HAP-1 (cell line): ENCODE data around the gene IQGAP2.

Experiments used
- DNase-seq, 2 experiments: peaks; one replicate each; pipeline ENCODE4 v3.0.0-alpha.2; 2016 to 2020; ENCODE audit warnings: low spot score in 2 of 2
- H3K27me3 ChIP-seq: fragments of 250-450 bp; sonication (Bioruptor Pico); 2 replicates; pipeline ENCODE4 v1.5.1; 2020; ENCODE audit warnings: low read depth, mild to moderate bottlenecking, moderate library complexity
- H3K36me3 ChIP-seq: fragments of 250-450 bp; sonication (Bioruptor Pico); replicated peaks from 2 replicates; pipeline ENCODE4 v1.5.1; 2020; ENCODE audit warnings: mild to moderate bottlenecking
- H3K4me1 ChIP-seq: fragments of 250-450 bp; sonication (Bioruptor Pico); 2 replicates; pipeline ENCODE4 v1.5.1; 2020; ENCODE audit warnings: mild to moderate bottlenecking
- H3K4me3 ChIP-seq: fragments of 250-450 bp; sonication (Bioruptor Pico); 2 replicates; pipeline ENCODE4 v1.5.1; 2020; ENCODE audit warnings: mild to moderate bottlenecking, moderate library complexity
- H3K9me3 ChIP-seq: fragments of 250-450 bp; sonication (Bioruptor Pico); 2 replicates; pipeline ENCODE4 v1.5.1; 2020; ENCODE audit warnings: mild to moderate bottlenecking, moderate library complexity
- in situ Hi-C: fragments of 300-500 bp; cut with MboI; formaldehyde crosslinking; loops from 3 replicates; pipeline ENCODE4 v1.14.3; 2020; ENCODE audit warnings: low sequenced_read_pairs, inconsistent platforms, mixed read lengths

IQGAP2 gene

DNA sequence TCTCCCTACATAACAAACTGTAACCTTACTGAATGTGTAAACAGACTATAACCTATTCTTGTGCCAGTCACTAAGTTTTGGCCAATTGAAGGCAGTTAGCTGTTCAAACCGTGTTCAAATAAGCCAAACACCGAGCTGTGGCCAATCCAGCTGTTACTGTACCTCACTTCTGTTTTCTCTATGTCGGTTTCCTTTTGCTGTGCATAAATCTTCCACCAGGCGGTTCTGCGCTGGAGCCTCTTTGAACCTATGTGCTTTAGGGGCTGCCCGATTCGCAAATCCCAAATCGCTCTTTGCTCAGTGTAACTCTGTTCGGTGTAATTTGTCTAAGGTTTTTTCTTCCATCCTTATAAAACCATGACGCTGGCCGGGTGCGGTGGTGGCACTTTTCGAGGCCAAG, 344.6 kb downstream of the IQGAP2 start:
- Histone ChIP-seq H3K4me3 (no peak overlapping the region), H3K36me3 (no peaks in the 10 kb centered on the region), H3K27me3 (no peaks in the 10 kb centered on the region), H3K9me3 (no peaks in the 10 kb centered on the region), H3K4me1 (no peaks in the 10 kb centered on the region)
- in situ Hi-C loops: no loop called here
- DNase-seq: no peak

DNA sequence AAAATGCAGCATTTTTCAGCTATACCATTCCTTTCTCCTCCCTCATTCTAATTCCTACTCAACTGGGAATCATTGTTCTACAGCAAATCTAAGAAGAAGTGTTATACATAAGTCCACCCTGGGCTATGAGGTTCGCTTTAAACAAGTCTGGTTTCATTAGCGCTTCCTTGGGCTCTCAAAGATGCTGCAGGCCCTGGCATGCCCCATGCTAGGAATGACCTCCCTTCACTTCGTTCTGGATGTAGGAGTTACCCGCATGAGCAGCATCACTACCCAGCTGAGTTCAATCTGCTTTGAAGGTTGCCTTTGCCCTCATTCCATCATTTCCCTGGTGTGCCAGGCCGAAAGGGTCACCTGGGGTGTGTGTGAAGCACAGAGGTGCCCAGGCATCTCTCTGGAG, 348.2 kb downstream of the IQGAP2 start:
- no peak for DNase-seq
- no peaks in the 10 kb centered on the region for H3K36me3 ChIP-seq
- H3K27me3 ChIP-seq: no peaks in the 10 kb centered on the region
- H3K4me3 ChIP-seq: no peak overlapping the region
- in situ Hi-C loops: no loop called here
- H3K4me1 ChIP-seq: no peaks in the 10 kb centered on the region; the same call in none of the 2 replicates
- H3K9me3 ChIP-seq: no peaks in the 10 kb centered on the region

DNA sequence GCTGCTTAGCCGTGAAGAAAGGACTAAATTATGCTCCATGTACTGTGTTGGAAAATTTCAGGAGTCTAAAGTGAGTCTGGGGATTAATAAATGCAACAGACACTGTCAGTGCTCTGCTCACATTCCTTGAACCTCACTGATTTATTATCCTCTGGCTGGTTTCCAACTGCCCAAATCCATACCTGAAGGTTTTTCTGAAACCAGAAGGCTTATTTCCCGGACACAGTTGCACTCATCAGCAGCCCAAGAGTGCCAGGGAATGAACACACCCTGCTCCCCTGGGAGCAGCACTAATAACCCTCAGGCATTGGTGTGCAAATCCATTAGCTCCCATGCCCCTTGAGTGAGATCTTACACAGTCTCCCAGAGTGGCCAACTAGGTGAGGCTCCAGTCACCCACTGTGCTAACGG, 351.6 kb downstream of the IQGAP2 start:
- Histone ChIP-seq H3K9me3 (no peaks in the 10 kb centered on the region), H3K27me3 (no peaks in the 10 kb centered on the region)
- in situ Hi-C loops: no loop called here

DNA sequence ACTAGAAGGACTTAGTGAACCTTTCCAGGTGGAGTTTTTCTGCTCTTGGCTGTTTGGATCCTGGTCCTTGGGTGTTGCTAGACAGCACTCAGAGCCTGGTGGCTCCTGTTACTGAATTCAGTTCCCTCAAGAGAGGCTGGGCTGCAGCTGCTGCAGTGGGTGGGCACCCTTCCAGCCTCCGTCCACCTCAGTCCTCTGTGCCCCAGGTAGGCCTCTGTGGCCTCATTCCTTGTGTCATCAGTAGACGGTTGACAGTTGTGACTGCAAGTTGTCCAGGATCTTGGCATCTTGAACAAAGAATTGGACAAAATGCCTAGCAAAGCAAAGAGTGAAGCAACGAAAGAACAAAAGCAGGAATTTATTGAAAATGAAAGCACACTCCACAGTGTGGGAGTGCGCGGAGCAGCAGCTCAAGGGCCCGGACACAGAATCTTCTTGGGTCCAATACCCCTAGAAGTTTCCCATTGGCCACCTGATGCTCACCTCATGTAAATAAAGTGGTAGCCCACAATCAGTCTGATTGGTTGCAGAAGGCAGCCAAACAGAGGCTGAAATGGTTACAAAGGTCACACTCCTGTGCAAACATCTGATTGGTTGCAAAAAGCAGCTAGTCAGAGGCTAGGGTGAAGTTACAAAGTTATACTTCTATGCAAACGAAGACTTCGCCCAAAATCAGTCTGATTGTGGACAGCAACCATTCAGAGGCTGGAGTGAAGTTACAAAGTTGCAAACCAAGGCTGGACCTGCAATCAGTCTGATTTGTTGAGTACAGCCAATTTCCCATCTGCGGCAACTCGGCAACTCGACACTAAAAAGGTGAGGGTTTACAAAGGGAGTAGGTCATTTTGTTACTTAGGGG, 352.9 kb downstream of the IQGAP2 start:
- H3K4me1 ChIP-seq: no peaks in the 10 kb centered on the region; the same call in none of the 2 replicates
- H3K9me3 ChIP-seq: no peaks in the 10 kb centered on the region
- H3K36me3 ChIP-seq: no peaks in the 10 kb centered on the region
- no peaks in the 10 kb centered on the region for H3K27me3 ChIP-seq
- in situ Hi-C loops: no loop called here
- no peak for DNase-seq
- no peak overlapping the region for H3K4me3 ChIP-seq

More for the DNA sequence above, 351.6 kb downstream of the IQGAP2 start:
- Histone ChIP-seq H3K36me3 (no peaks in the 10 kb centered on the region), H3K4me1 (no peaks in the 10 kb centered on the region; the same call in none of the 2 replicates), H3K4me3 (no peak overlapping the region)
- DNase-seq: peak; percentile 32 to 36

DNA sequence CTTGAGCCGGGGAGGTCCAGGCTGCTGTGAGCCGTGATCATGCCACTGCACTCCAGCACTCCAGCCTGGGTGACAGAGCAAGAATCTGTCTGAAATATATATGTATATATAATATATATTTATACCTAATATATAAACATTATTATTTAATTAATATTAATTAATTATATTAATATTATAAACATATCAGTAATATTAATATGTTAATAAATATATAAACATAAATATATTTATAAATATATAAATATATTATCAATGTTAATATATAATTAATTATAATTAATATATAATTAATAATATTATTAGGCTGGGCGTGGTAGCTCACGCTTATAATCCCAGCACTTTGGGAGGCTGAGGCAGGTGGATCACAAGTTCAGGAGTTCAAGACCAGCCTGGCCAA, 354.0 kb downstream of the IQGAP2 start:
- no peak for DNase-seq
- no peaks in the 10 kb centered on the region for H3K27me3 ChIP-seq
- H3K4me1 ChIP-seq: no peaks in the 10 kb centered on the region; the same call in none of the 2 replicates
- no peaks in the 10 kb centered on the region for H3K36me3 ChIP-seq
- in situ Hi-C loops: no loop called here
- no peaks in the 10 kb centered on the region for H3K9me3 ChIP-seq
- no peak overlapping the region for H3K4me3 ChIP-seq
